Measurements from ENCODE around the gene HECTD3. TPM values are rescaled to one million over a fixed set of nuclear protein-coding genes. Genes with fewer than 3 reads are reported as not detected.

The HECTD3 gene
- total RNA-seq, 2 experiments from 2014 or later = 38.7 to 42.3 TPM

GRCh38 chr1:45033356-45033755 is 22.2 kb upstream of the HECTD3 start:
- Mint-ChIP-seq H3K27ac (peak overlapping the region; percentile 58), H3K27me3 (no peaks in the 10 kb centered on the region), H3K4me1 (peaks cover 14% of the 10 kb centered on the region), H3K9me3 (no peaks in the 10 kb centered on the region), H3K36me3 (ENCODE audit: low read depth) (no peaks in the 10 kb centered on the region), H3K4me3 (no peak overlapping the region)
- ChIA-PET CTCF (no interaction called here), POLR2A (no interaction called here)
- DNase-seq = no peak

- Mint-ChIP-seq H3K4me1 (peaks cover 15% of the 10 kb centered on the region), H3K36me3 (ENCODE audit: low read depth) (no peaks in the 10 kb centered on the region), H3K4me3 (no peak overlapping the region), H3K27me3 (no peaks in the 10 kb centered on the region), H3K27ac (no peak overlapping the region), H3K9me3 (no peaks in the 10 kb centered on the region)
- DNase-seq = no peak
- ChIA-PET CTCF (no interaction called here), POLR2A (no interaction called here)
Measured at GRCh38 chr1:45032837-45033236, 21.7 kb upstream of the HECTD3 start.

DNA sequence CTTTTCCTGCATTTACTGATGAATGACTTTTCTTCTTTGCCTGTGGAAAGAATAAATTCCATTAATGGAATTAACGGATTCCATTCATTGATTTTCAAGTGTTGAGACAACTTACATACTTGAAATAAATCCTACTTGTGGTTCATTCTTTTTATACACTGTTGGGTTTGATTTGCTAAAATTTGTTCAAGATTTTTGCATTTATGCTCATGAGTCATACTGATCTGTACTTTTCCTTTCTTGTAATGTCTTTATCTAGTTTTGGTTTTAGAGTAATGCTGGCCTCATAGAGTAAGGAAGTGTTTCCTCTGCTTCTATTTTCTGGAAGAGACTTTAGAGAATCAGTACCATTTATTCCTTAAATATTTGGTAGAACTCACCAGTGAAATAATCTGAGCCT is 15.3 kb upstream of the HECTD3 start:
- peaks cover 12% of the 10 kb centered on the region for H3K4me1 Mint-ChIP-seq
- no peaks in the 10 kb centered on the region for H3K27me3 Mint-ChIP-seq
- H3K9me3 Mint-ChIP-seq = no peaks in the 10 kb centered on the region
- no peak overlapping the region for H3K27ac Mint-ChIP-seq
- no peaks in the 10 kb centered on the region for H3K36me3 Mint-ChIP-seq (ENCODE audit: low read depth)
- no peak for DNase-seq
- ChIA-PET CTCF (interaction anchor here (1.5 kb wide), 1 partner anchor 273 kb away, joined by 4 read pairs; no protein-coding TSS in a partner anchor), POLR2A (no interaction called here)
- H3K4me3 Mint-ChIP-seq = no peak overlapping the region

DNA sequence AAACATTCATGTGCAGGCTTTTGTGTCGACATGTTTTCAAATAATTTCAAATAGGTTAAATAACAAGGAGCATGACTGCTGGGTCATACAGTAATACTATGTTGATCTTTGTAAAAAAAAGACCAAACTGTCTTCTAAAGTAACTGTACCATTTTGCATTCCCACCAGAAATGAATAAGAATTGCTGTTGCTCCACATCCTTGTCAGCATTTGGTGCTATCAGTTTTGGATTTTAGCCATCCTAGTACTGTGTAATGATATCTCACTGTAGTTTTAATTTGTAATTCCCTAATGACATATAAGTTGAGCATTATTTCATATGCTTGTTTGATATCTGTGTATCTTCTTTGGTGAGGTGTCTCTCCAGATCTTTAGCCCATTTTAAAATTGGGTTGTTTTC is 12.5 kb upstream of the HECTD3 start:
- DNase-seq = no peak
- peaks cover 10% of the 10 kb centered on the region for H3K4me1 Mint-ChIP-seq
- H3K27me3 Mint-ChIP-seq = no peaks in the 10 kb centered on the region
- H3K27ac Mint-ChIP-seq = no peak overlapping the region
- POLR2A ChIA-PET = no interaction called here
- H3K9me3 Mint-ChIP-seq = no peaks in the 10 kb centered on the region
- H3K4me3 Mint-ChIP-seq = no peak overlapping the region
- no peaks in the 10 kb centered on the region for H3K36me3 Mint-ChIP-seq (ENCODE audit: low read depth)
- CTCF ChIA-PET = no interaction called here

- Mint-ChIP-seq H3K9me3 (no peaks in the 10 kb centered on the region), H3K4me1 (peaks cover 11% of the 10 kb centered on the region), H3K36me3 (ENCODE audit: low read depth) (peaks cover 6% of the 10 kb centered on the region), H3K27me3 (no peaks in the 10 kb centered on the region), H3K4me3 (no peak overlapping the region), H3K27ac (no peak overlapping the region)
- CTCF ChIA-PET = interaction anchor here (0.5 to 5.2 kb wide), 12 partner anchors 10 to 1201 kb away, joined by 3 to 38 read pairs (median 4); partner anchors contain the start of genes MUTYH and TOE1
- DNase-seq = peak; percentile 72
- POLR2A ChIA-PET = no interaction called here
Measured at GRCh38 chr1:45018599-45019230, 7.6 kb upstream of the HECTD3 start.

DNA sequence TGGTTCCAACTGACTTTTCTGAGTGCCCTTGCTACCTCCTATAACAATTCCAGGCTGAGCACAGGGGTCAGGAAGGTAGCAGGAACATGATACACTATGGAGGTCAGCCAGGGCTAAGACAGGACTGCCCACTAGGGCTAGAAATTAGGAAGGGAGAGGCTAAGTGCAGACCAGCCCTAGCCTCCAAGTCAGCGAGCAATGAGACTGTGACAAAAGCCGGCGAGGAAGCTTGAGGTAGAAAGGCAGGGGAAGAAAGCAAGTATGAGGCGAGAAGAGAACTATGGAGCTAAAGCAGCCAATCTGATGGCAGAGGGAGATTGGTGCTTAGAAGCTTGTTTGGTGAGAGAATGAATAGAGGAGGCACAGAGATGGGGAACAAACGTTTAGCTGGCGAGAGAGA is 5.6 kb upstream of the HECTD3 start:
- no peak for DNase-seq
- no peaks in the 10 kb centered on the region for H3K9me3 Mint-ChIP-seq
- H3K4me1 Mint-ChIP-seq = peaks cover 21% of the 10 kb centered on the region
- POLR2A ChIA-PET = no interaction called here
- H3K27ac Mint-ChIP-seq = no peak overlapping the region
- peaks cover 6% of the 10 kb centered on the region for H3K36me3 Mint-ChIP-seq (ENCODE audit: low read depth)
- H3K4me3 Mint-ChIP-seq = no peak overlapping the region
- CTCF ChIA-PET = interaction anchor here (3.1 to 5.2 kb wide), 2 partner anchors 282 to 286 kb away, joined by 20 to 38 read pairs; no protein-coding TSS in a partner anchor
- no peaks in the 10 kb centered on the region for H3K27me3 Mint-ChIP-seq

DNA sequence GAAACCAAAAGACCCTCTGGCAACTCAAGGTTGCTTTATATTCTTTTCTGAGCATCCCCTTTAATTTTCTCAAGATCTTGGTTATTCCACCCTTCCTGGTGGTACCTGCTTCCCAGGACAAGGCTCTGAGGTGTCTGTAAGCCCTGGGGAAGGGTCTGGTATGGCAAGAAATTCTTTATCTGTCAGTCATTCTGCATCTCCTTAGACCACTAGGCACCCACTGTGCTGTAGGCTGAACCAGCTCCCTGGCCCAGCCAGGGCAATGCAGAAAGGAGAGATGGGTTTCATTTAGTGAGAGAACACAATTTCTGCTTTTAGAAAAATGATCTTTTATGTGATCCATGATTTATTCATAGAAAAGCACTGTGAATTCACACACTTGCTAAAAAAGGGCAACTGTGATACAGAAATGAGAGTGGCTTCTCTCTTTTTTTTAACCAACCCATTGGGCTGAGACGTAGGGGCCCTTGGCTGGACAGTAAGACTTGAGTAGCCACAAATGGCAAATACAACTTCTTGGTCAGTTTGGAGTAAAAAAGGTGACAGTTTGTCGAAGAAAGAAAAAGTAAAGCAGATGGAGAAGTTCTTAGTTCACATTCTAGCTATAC is 5.1 kb upstream of the HECTD3 start:
- Mint-ChIP-seq H3K4me3 (no peak overlapping the region), H3K4me1 (peaks cover 27% of the 10 kb centered on the region), H3K9me3 (no peaks in the 10 kb centered on the region), H3K36me3 (ENCODE audit: low read depth) (peaks cover 6% of the 10 kb centered on the region), H3K27ac (no peak overlapping the region), H3K27me3 (no peaks in the 10 kb centered on the region)
- no peak for DNase-seq
- ChIA-PET CTCF (interaction anchor here (3.1 to 5.2 kb wide), 2 partner anchors 283 to 287 kb away, joined by 20 to 38 read pairs; no protein-coding TSS in a partner anchor), POLR2A (interaction anchor here (0.7 kb wide), 1 partner anchor 477 kb away, joined by 3 read pairs; no protein-coding TSS in a partner anchor)

DNA sequence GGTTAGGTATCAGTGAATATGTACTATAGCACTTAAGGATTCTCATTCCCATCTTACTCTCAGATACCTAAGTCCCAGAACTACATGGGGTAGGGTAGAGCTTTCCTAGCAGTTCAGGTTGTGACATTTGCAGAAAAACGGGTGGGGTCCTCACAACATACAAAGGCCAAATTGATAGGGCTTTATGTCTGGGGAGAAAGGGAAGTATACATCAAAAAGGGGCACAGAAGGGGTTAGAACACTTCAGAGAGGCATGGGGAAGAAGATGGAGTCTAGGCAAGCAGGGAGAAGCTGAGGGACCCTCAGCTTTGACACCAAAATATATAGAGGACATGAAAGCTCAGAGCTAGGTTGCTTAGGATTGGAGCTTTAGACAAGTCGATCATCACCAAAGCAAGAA is 4.6 kb upstream of the HECTD3 start:
- Mint-ChIP-seq H3K4me1 (peaks cover 27% of the 10 kb centered on the region), H3K4me3 (no peak overlapping the region), H3K9me3 (no peaks in the 10 kb centered on the region), H3K27ac (no peak overlapping the region), H3K36me3 (ENCODE audit: low read depth) (peaks cover 6% of the 10 kb centered on the region), H3K27me3 (no peaks in the 10 kb centered on the region)
- no peak for DNase-seq
- ChIA-PET POLR2A (interaction anchor here (0.7 kb wide), 1 partner anchor 477 kb away, joined by 3 read pairs; no protein-coding TSS in a partner anchor), CTCF (interaction anchor here (5.2 kb wide), 1 partner anchor 283 kb away, joined by 38 read pairs; no protein-coding TSS in a partner anchor)

GRCh38 chr1:45014321-45015028 is 3.4 kb upstream of the HECTD3 start:
- POLR2A ChIA-PET = interaction anchor here (1.3 kb wide), 1 partner anchor 284 kb away, joined by 3 read pairs; the partner anchor contains the start of gene RNU5D-1
- Mint-ChIP-seq H3K36me3 (ENCODE audit: low read depth) (peaks cover 9% of the 10 kb centered on the region), H3K4me3 (peak overlapping the region; percentile 17), H3K27ac (no peak overlapping the region), H3K27me3 (no peaks in the 10 kb centered on the region), H3K4me1 (peaks cover 38% of the 10 kb centered on the region), H3K9me3 (no peaks in the 10 kb centered on the region)
- CTCF ChIA-PET = interaction anchor here (0.6 to 6.5 kb wide), 26 partner anchors 14 to 512 kb away, joined by 3 to 86 read pairs (median 4); partner anchors contain the start of genes MUTYH, PLK3, TESK2 and TOE1
- DNase-seq = peak; percentile 90

DNA sequence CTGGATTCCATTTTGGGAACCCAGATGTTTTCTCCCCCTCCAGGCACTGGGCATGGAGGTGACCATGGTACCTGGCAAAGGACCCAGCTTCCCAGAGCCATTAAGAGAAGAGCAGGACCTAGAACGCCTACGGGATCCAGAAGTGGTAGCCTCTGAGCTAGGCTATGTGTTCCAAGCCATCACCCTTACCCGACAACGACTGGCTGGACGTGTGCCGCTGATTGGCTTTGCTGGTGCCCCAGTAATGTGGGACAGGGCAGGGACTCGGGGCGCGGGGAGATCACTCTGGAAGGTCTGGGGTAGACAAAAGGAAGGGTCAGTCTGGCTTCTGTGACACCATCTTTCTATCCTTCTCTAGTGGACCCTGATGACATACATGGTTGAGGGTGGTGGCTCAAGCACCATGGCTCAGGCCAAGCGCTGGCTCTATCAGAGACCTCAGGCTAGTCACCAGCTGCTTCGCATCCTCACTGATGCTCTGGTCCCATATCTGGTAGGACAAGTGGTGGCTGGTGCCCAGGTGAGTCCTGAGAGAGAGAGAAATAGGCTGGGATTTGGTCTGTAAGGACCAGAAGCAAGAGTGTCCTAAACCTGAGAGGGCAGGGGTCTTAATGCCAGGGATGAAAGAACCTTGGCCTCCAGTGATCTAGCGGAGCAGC is 2.6 kb upstream of the HECTD3 start:
- CTCF ChIA-PET = interaction anchor here (0.8 to 6.5 kb wide), 22 partner anchors 16 to 482 kb away, joined by 3 to 86 read pairs (median 4); partner anchors contain the start of genes MUTYH, PLK3, TESK2 and TOE1
- Mint-ChIP-seq H3K27me3 (no peaks in the 10 kb centered on the region), H3K4me3 (peak overlapping the region; percentile 79), H3K4me1 (peaks cover 45% of the 10 kb centered on the region), H3K27ac (no peak overlapping the region), H3K36me3 (ENCODE audit: low read depth) (peaks cover 15% of the 10 kb centered on the region), H3K9me3 (no peaks in the 10 kb centered on the region)
- DNase-seq = no peak
- POLR2A ChIA-PET = interaction anchor here (1.3 kb wide), 1 partner anchor 283 kb away, joined by 3 read pairs; the partner anchor contains the start of gene RNU5D-1

DNA sequence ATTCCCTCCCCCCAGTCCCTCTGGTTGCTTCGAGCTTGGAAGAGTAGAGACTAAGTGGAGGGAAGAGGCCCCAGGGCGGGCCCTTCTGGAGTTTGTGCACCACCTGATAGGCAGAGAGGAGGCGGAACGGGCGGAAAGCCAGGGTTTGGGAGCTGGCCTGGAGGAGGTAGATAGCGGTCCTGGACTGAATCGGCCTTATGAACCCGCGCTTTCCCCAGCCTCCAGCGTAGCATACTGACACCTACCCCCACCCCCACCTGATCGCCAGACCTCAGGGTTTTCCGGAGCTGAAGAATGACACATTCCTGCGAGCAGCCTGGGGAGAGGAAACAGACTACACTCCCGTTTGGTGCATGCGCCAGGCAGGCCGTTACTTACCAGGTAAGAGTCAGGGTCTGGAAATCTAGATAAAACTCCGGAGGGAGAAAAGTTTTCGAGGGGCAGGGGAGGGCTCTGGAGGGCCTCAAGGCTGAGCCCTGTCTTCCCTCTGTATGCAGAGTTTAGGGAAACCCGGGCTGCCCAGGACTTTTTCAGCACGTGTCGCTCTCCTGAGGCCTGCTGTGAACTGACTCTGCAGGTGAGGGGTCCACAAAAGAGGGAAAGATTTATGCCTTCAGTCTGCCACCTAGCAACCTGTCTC is 1.6 kb upstream of the HECTD3 start:
- no peaks in the 10 kb centered on the region for H3K9me3 Mint-ChIP-seq
- ChIA-PET POLR2A (interaction anchor here (0.6 to 3.1 kb wide), 8 partner anchors 26 to 336 kb away, joined by 3 to 13 read pairs (median 4); partner anchors contain the start of genes EIF2B3 and PLK3), CTCF (interaction anchor here (1.0 to 6.5 kb wide), 9 partner anchors 17 to 479 kb away, joined by 3 to 86 read pairs (median 5); partner anchors contain the start of genes RNU5D-1 and TESK2)
- H3K27me3 Mint-ChIP-seq = no peaks in the 10 kb centered on the region
- peak; percentile 31 for DNase-seq
- H3K4me3 Mint-ChIP-seq = peak overlapping the region; percentile 79
- H3K36me3 Mint-ChIP-seq (ENCODE audit: low read depth) = peaks cover 19% of the 10 kb centered on the region
- peaks cover 43% of the 10 kb centered on the region for H3K4me1 Mint-ChIP-seq
- peak overlapping the region; percentile 92 for H3K27ac Mint-ChIP-seq

Data from activated CD4-positive, alpha-beta T cell treated with anti-CD3 and anti-CD28 coated beads, Interleukin-2, amount 10 ng/mL, durations not matched to agents 7 days and 5 days (primary cell).